Measurements from ENCODE around the gene SPOCK1. TPM values are rescaled to one million over a fixed set of nuclear protein-coding genes. Genes with fewer than 3 reads are reported as not detected.

SPOCK1 gene
- total and polyA plus RNA-seq, 2 of the 13 experiments (the other 11 are each of a cell fraction or from before 2014, with no cell fraction given) = 0.18 to 0.29 TPM

- TF ChIP-seq, protein P1, sequence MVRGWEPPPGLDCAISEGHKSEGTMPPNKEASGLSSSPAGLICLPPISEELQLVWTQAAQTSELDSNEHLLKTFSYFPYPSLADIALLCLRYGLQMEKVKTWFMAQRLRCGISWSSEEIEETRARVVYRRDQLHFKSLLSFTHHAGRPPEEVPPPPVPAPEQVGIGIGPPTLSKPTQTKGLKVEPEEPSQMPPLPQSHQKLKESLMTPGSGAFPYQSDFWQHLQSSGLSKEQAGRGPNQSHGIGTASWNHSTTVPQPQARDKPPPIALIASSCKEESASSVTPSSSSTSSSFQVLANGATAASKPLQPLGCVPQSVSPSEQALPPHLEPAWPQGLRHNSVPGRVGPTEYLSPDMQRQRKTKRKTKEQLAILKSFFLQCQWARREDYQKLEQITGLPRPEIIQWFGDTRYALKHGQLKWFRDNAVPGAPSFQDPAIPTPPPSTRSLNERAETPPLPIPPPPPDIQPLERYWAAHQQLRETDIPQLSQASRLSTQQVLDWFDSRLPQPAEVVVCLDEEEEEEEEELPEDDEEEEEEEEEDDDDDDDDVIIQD (CRISPR knock-in tag; IDR thresholded peaks at IDR 0.05; ENCODE audit: low read depth) = no peak
- no peak for TF ChIP-seq ZFP90 (CRISPR knock-in tag; IDR thresholded peaks at IDR 0.05; ENCODE audit: borderline replicate concordance)
Measured at GRCh38 chr5:137431051-137431450, 68.1 kb downstream of the SPOCK1 start (continued).

DNA sequence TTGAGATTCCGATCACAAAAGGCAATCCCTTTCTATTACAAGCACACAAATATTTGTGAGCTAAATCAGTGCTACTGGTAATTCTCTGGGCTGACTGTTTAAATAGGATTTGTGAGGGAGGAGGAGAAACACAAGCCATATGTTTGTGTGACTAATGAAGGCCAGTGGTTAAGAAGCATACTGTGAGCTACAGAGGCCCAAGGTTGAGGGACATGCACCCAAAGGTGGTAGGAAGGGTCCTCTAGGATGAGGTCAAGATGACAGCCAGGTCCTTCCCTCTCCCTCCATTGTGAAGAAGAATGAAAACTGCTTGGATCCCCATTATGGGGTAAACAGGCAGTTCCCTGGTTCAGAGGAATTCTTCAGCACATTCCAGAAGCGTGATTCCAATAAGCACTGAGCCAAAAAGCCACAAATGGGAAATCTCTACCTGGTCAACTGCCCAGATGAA lies 83.9 kb downstream of the SPOCK1 start:
- Histone ChIP-seq H3K4me1 (ENCODE audit: insufficient read depth, low read length) (no peaks in the 10 kb centered on the region), H3K4me2 (ENCODE audit: low read depth, low read length) (no peak overlapping the region), H3K27ac (ENCODE audit: extremely low read length, insufficient read depth, low read length) (no peak overlapping the region), H3K9me3 (ENCODE audit: low read length) (no peaks in the 10 kb centered on the region), H3K36me3 (replicated peaks in 1 of 2; ENCODE audit: control insufficient read depth in 1 of 2, insufficient read depth in 2 of 2, low read length in 2 of 2) (no peaks in the 10 kb centered on the region), H3K9ac (ENCODE audit: insufficient read depth, low read depth, low read length) (no peak overlapping the region), H3K27me3 (ENCODE audit: control insufficient read depth in 1 of 2, insufficient read depth in 2 of 2, low read length in 2 of 2) (no peaks in the 10 kb centered on the region), H2AFZ (ENCODE audit: low read length) (no peak overlapping the region), H3K4me3 (replicated peaks in 1 of 3; ENCODE audit: insufficient read depth in 1 of 3, low read depth in 2 of 3, low read length in 3 of 3) (no peak overlapping the region), H4K20me1 (ENCODE audit: insufficient read depth, low read length) (no peaks in the 10 kb centered on the region), H3K79me2 (ENCODE audit: insufficient read depth, low read length) (no peaks in the 10 kb centered on the region)
- ATAC-seq (no peak), DNase-seq (ENCODE audit: low spot score) (no peak), FAIRE-seq (no peak)
- in situ Hi-C loops (cut with HindIII; ENCODE audit: extremely low pct_ligation_motif_present, low pct_unique_long_range_greater_than_20kb) = no loop called here
- CTCF ChIA-PET (ENCODE audit: low intra/inter-chr PET ratio, low total read pairs) = no interaction called here
- 0% methylated on average over 2 of the region's 2 CpGs for WGBS (ENCODE audit: low lambda C conversion rate)
- intact Hi-C loops (cut with micrococcal nuclease; ENCODE audit: unreplicated experiment) = no loop called here
- no peak for TF ChIP-seq STAT5B (CRISPR knock-in tag; IDR thresholded peaks at IDR 0.05)
- TF ChIP-seq RORA (CRISPR knock-in tag; IDR thresholded peaks at IDR 0.05) = no peak
- TF ChIP-seq CEBPZ (IDR thresholded peaks at IDR 0.05; ENCODE audit: low read length) = no peak
- TF ChIP-seq RNF2 (conservative IDR thresholded peaks at IDR 0.05; ENCODE audit: low read depth) = no peak
- no peak for TF ChIP-seq XBP1 (CRISPR knock-in tag; IDR thresholded peaks at IDR 0.05)
- TF ChIP-seq DNMT1 (CRISPR knock-in tag; IDR thresholded peaks at IDR 0.05) = no peak
- TF ChIP-seq, protein P2, sequence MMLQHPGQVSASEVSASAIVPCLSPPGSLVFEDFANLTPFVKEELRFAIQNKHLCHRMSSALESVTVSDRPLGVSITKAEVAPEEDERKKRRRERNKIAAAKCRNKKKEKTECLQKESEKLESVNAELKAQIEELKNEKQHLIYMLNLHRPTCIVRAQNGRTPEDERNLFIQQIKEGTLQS (CRISPR knock-in tag; IDR thresholded peaks at IDR 0.05) = no peak
- TF ChIP-seq ZFP36L2 (CRISPR knock-in tag; IDR thresholded peaks at IDR 0.05) = no peak
- TF ChIP-seq KDM5A (IDR thresholded peaks at IDR 0.05; ENCODE audit: borderline replicate concordance, low read length) = no peak
- TF ChIP-seq DPF2 (CRISPR knock-in tag; IDR thresholded peaks at IDR 0.05; ENCODE audit: borderline replicate concordance, low read depth) = no peak
- TF ChIP-seq ZNF574 (CRISPR knock-in tag; IDR thresholded peaks at IDR 0.05) = no peak
- no peak for TF ChIP-seq ZNF556 (CRISPR knock-in tag; IDR thresholded peaks at IDR 0.05; ENCODE audit: borderline replicate concordance)
- no peak for TF ChIP-seq ARNTL (CRISPR knock-in tag; IDR thresholded peaks at IDR 0.05)
- no peak for TF ChIP-seq KLF12 (CRISPR knock-in tag; IDR thresholded peaks at IDR 0.05; ENCODE audit: borderline replicate concordance)
- POLR2A ChIA-PET = no interaction called here
- no TSS peak for BruUV-seq (replicated peaks)
